Measurements from ENCODE around the gene PRKAR1B.

DNA sequence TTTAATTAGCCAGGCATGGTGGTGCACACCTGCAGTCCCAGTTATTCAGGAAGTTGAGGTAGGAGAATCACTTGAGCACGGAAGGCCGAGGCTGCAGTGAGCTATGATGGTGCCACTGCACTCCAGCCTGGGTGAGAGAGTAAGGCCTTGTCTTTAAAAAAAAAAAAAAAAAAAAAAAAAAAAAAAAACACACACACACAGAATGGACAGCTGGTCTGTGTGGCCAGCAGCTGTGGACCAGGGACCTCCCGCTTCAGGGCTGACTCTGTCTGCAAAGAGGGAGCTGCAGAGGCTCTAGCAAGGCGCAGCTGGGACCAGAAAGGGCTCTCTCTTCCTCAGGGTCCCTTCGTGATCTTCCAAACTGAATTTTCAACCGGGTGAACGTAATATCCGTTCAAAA lies 54.2 kb downstream of the PRKAR1B start:
- no peak for TF ChIP-seq EZH2 (IDR thresholded peaks at IDR 0.05)
- TF ChIP-seq, protein P1, sequence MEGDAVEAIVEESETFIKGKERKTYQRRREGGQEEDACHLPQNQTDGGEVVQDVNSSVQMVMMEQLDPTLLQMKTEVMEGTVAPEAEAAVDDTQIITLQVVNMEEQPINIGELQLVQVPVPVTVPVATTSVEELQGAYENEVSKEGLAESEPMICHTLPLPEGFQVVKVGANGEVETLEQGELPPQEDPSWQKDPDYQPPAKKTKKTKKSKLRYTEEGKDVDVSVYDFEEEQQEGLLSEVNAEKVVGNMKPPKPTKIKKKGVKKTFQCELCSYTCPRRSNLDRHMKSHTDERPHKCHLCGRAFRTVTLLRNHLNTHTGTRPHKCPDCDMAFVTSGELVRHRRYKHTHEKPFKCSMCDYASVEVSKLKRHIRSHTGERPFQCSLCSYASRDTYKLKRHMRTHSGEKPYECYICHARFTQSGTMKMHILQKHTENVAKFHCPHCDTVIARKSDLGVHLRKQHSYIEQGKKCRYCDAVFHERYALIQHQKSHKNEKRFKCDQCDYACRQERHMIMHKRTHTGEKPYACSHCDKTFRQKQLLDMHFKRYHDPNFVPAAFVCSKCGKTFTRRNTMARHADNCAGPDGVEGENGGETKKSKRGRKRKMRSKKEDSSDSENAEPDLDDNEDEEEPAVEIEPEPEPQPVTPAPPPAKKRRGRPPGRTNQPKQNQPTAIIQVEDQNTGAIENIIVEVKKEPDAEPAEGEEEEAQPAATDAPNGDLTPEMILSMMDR (IDR thresholded peaks at IDR 0.05): no peak
